Measurements from ENCODE around the gene SPOCD1. TPM values are rescaled to one million over a fixed set of nuclear protein-coding genes. Genes with fewer than 3 reads are reported as not detected.

Gene SPOCD1
- total RNA-seq, 4 donors from 2014 or later, result 0.82 to 42.7 (median 4.5) TPM

DNA sequence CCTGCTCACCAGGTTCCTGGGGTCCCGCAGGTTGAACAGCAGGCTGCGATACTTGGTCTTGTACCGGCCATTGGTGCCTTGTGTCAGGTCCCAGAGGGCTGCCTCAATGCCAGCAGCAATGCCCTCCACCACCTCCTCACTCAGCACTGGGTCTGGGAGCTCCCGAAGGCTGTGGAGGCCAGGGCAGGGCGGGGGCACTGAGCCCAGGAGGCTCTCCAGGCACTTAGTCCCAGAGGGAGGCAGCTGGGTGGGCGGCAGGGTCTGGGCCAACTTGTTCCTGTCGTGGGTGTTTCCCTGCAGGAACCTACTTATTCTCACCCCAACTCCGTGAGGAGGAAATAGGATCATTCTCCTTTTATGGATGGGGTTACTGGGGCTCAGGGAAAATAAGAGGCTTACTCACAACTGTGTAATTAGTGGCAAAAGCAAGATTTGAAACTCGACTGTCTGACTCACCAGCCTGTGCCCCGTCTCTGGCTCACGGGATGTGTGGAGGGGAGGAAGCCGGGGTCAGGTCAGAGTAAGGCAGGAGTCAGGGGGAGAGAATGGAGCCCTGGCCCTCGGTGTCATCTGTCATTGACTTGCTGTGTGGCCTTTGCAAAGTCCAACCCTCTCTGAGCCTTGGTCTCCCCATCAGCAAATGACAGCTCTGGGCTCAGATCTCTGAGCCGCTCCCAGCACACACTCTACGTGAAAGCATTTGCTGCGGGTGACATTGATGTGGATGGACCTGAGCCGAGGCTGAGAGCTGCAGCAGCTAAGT lies 17.2 kb downstream of the SPOCD1 start:
- TF ChIP-seq CTCF (IDR thresholded peaks at IDR 0.05; ENCODE audit: low read depth), result no peak

DNA sequence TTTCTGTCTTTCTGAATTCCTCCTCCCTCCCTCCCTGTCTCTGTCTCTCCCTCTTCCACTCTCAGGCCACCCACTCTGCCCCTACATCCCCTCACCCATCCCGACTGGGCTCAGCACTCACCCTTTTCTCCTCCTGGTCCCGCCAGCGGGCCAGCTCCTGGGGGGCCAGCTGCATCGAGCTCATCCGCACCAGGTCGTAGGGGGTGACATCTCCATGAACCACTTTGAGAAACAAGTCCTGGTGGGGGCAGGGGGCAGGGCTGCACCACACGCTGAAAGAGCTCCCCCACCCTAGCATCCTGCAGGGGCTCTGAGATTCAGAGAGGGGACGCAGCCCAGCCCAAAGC lies 17.8 kb downstream of the SPOCD1 start:
- no peak for TF ChIP-seq CTCF (IDR thresholded peaks at IDR 0.05; ENCODE audit: low read depth)

- no peak for TF ChIP-seq CTCF (IDR thresholded peaks at IDR 0.05; ENCODE audit: low read depth)
Measured at GRCh38 chr1:31797216-31797615, 18.6 kb downstream of the SPOCD1 start.

DNA sequence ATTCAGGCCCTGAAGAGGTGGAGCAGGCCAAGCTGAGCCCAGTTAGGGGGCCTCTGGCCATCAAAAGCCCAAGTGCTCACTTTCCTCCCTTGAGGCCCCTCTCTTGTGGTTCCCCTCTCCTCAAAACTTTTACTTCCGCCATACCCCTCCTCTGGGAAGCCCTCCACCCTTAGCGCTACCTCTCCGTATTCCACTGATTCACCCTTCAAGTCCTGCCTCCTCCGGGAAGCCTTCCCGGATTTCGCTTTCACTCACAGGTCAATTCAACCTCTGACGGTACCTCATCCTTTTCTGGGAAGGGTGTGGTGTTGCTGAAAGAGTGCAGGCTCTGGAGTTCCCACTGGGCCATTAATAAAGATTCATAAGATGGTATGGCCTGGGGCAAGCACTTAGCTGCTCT lies 19.1 kb downstream of the SPOCD1 start:
- no peak for TF ChIP-seq CTCF (IDR thresholded peaks at IDR 0.05; ENCODE audit: low read depth)

GRCh38 chr1:31795801-31796621 lies 19.8 kb downstream of the SPOCD1 start:
- TF ChIP-seq CTCF (IDR thresholded peaks at IDR 0.05; ENCODE audit: low read depth), result no peak

- TF ChIP-seq CTCF (IDR thresholded peaks at IDR 0.05; ENCODE audit: low read depth), result no peak
Measured at GRCh38 chr1:31795096-31795675, 20.6 kb downstream of the SPOCD1 start.

All from subcutaneous adipose tissue (tissue), 4 donors.